GM18873 (cell line): ENCODE data around the gene GRM8.

Source experiments
- ATAC-seq: cut with Tn5 transposase; IDR thresholded peaks from one replicate; pipeline ENCODE4 v1.9.1; 2021; ENCODE audit warnings: mild to moderate bottlenecking, moderate library complexity, moderate number of reproducible peaks; ENCODE audit not compliant: unreplicated experiment, low FRiP score

GRM8 gene

DNA sequence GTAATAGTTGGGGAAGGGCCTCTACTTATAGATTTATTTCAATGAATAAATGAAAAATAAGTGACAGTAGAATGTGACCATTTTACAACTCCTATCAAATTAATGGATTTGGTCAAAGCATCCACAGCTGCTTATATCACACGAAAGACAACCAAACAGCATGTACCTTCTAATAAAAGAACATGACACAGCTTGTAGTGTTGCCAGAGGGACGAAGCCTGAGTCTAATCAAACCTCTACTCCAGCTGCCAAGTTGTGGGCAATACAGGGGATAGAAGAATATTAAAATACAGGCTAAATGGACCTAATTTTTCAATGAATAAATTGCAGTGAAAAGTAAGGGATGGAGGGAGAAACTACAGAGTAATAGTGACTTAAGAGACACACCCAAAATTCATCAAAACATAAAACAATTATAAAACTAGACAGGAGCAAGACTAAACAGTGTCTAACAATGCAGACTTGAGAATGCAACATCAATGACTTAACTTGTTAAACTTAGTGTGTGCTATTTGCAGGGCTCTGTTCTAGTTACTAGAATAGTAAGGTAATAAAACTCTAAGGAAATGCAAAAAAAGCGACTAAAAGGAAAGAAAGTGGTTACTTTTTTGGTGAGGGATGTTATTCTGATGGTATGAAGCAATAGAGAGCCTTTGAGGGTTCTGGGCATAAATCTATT lies 853.8 kb downstream of the GRM8 start:
- ATAC-seq = no peak

GRCh38 chr7:126398285-126398684 lies 854.5 kb downstream of the GRM8 start:
- ATAC-seq = no peak

- no peak for ATAC-seq
Measured at GRCh38 chr7:126394406-126394805, 858.3 kb downstream of the GRM8 start.
